Measurements from ENCODE around the gene CTNNA1. TPM values are rescaled to one million over a fixed set of nuclear protein-coding genes. Genes with fewer than 3 reads are reported as not detected.
A peak's percentile ranks its signal among the peaks of the same experiment; 100 is the strongest.

The CTNNA1 gene
- total and polyA plus RNA-seq, 9 of the 15 experiments (the other 6 are each of a cell fraction or from before 2014, with no cell fraction given), result 29.6 to 117 (median 89.1) TPM

GRCh38 chr5:138725818-138726416 lies 27.3 kb upstream of the CTNNA1 start:
- POLR2A ChIA-PET, result interaction anchor here (0.6 kb wide), 1 partner anchor 24 kb away, joined by 4 read pairs; no protein-coding TSS in a partner anchor
- Histone ChIP-seq H3K4me1 (replicated peaks in 1 of 2; ENCODE audit: control insufficient read depth in 2 of 2, insufficient read depth in 2 of 2, low read length in 2 of 2) (peaks cover 0 to 5% of the 10 kb centered on the region in 2 experiments; a peak in 2 of 5 replicates), H2AFZ (ENCODE audit: low read depth, low read length) (peak overlapping the region; percentile 73), H3K9me3 (replicated peaks; ENCODE audit: control insufficient read depth, insufficient read depth, low read depth, low read length) (no peaks in the 10 kb centered on the region), H3K79me2 (ENCODE audit: control insufficient read depth, insufficient read depth, low read length) (no peaks in the 10 kb centered on the region), H3K27me3 (ENCODE audit: control insufficient read depth in 2 of 2, insufficient read depth in 2 of 2, low read length in 2 of 2) (peaks cover 0 to 4% of the 10 kb centered on the region in 2 experiments; a peak in 2 of 5 replicates), H3K9ac (ENCODE audit: insufficient read depth in 1 of 2, low read depth in 2 of 2, low read length in 2 of 2) (peak overlapping the region in 1 of 2 experiments; percentile 6; a peak in 1 of 4 replicates), H3K9me1 (ENCODE audit: control insufficient read depth, insufficient read depth, low read length) (no peaks in the 10 kb centered on the region), H4K20me1 (replicated peaks; ENCODE audit: control insufficient read depth, insufficient read depth, low read length) (no peaks in the 10 kb centered on the region; the same call in 1 of the 2 replicates), H3K4me3 (no peak overlapping the region), H3K4me2 (ENCODE audit: insufficient read depth, low read length) (no peak overlapping the region), H3K36me3 (ENCODE audit: control insufficient read depth, insufficient read depth, low read length) (no peaks in the 10 kb centered on the region), H3K27ac (ENCODE audit: extremely low read depth, low read depth, low read length) (no peak overlapping the region)
- ATAC-seq (peak; percentile 60), DNase-seq (ENCODE audit: extremely low read depth in 1 of 4, low spot score in 3 of 4) (no peak), FAIRE-seq (no peak)
- in situ Hi-C loops (cut with MboI) (no loop called here), intact Hi-C loops (cut with micrococcal nuclease) (no loop called here)
- 43% methylated on average over 6 of the region's 6 CpGs for WGBS (ENCODE audit: insufficient coverage, low coverage, missing lambda C conversion rate)
- TF ChIP-seq ZNF174 (CRISPR knock-in tag; IDR thresholded peaks at IDR 0.05), result no peak
- no peak for TF ChIP-seq ARID2 (IDR thresholded peaks at IDR 0.05)
- no peak for TF ChIP-seq STAT5A (IDR thresholded peaks at IDR 0.05; ENCODE audit: borderline replicate concordance, low read length)
- TF ChIP-seq HNRNPK (IDR thresholded peaks at IDR 0.05; ENCODE audit: low read depth, low read length, poor library complexity, severe bottlenecking), result no peak
- TF ChIP-seq, protein P1, sequence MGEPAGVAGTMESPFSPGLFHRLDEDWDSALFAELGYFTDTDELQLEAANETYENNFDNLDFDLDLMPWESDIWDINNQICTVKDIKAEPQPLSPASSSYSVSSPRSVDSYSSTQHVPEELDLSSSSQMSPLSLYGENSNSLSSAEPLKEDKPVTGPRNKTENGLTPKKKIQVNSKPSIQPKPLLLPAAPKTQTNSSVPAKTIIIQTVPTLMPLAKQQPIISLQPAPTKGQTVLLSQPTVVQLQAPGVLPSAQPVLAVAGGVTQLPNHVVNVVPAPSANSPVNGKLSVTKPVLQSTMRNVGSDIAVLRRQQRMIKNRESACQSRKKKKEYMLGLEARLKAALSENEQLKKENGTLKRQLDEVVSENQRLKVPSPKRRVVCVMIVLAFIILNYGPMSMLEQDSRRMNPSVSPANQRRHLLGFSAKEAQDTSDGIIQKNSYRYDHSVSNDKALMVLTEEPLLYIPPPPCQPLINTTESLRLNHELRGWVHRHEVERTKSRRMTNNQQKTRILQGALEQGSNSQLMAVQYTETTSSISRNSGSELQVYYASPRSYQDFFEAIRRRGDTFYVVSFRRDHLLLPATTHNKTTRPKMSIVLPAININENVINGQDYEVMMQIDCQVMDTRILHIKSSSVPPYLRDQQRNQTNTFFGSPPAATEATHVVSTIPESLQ (CRISPR knock-in tag; IDR thresholded peaks at IDR 0.05), result no peak
- TF ChIP-seq PPARD (CRISPR knock-in tag; IDR thresholded peaks at IDR 0.05), result no peak
- TF ChIP-seq TAF7 (tag; IDR thresholded peaks at IDR 0.05), result no peak
- TF ChIP-seq, protein P2, sequence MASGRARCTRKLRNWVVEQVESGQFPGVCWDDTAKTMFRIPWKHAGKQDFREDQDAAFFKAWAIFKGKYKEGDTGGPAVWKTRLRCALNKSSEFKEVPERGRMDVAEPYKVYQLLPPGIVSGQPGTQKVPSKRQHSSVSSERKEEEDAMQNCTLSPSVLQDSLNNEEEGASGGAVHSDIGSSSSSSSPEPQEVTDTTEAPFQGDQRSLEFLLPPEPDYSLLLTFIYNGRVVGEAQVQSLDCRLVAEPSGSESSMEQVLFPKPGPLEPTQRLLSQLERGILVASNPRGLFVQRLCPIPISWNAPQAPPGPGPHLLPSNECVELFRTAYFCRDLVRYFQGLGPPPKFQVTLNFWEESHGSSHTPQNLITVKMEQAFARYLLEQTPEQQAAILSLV (tag; IDR thresholded peaks at IDR 0.05), result no peak
- CTCF ChIA-PET (ENCODE audit: low intra/inter-chr PET ratio), result no interaction called here
- BruUV-seq (replicated peaks), result no TSS peak

All from K562 (cell line).